Endothelial cell of umbilical vein (primary cell): ENCODE results near the gene VIL1. TPM values are rescaled to one million over a fixed set of nuclear protein-coding genes. Genes with fewer than 3 reads are reported as not detected.

ENCODE experiments used
- BruUV-seq: library from RNA; stranded (reverse); fragments of 400-500 nt; replicated peaks from 2 replicates; lab custom pipeline; 2021; lab: Mats Ljungman, UMichigan
- CTCF ChIA-PET: fragments of 300-600, 350-600 bp; sonication (Branson Sonifier 250); formaldehyde crosslinking; loops from one replicate; lab custom pipeline; 2021; ENCODE audit warnings: antibody characterized with exemption, inconsistent platforms; lab: Charles Lee
- POLR2A ChIA-PET: fragments of 300-600, 350-600 bp; sonication (Branson Sonifier 250); formaldehyde crosslinking; loops from one replicate; lab custom pipeline; 2021; ENCODE audit warnings: antibody characterized with exemption, inconsistent platforms; lab: Charles Lee
- DNase-seq: peaks from one replicate; pipeline ENCODE4 v3.0.0-alpha.2; 2011; ENCODE audit warnings: low read depth, low spot score
- FAIRE-seq: peaks from 2 replicates; lab custom pipeline; 2011; peaks lifted over from hg19 to GRCh38; lab: Jason Lieb, UNC
- H2AFZ ChIP-seq: 2 replicates; pipeline ENCODE4 v1.6.0; 2012; ENCODE audit warnings: low read depth, low read length, control low read depth, inconsistent platforms
- H3K27ac ChIP-seq: 2 replicates; pipeline ENCODE4 v1.5.1; 2011; ENCODE audit warnings: low read depth, mild to moderate bottlenecking, control low read depth, low read length, moderate library complexity; ENCODE audit not compliant: insufficient read depth
- H3K27me3 ChIP-seq, 2 experiments: 2 replicates each; pipeline versions ENCODE4 v1.6.0 to v1.6.1; 2011; ENCODE audit warnings: low read length in 2 of 2, mixed read lengths in 1 of 2; ENCODE audit not compliant: control insufficient read depth in 2 of 2, insufficient read depth in 2 of 2
- H3K36me3 ChIP-seq, 2 experiments: 2 replicates in 1 of 2; 3 replicates in 1 of 2; pipeline ENCODE4 v1.5.1; 2011; ENCODE audit warnings: low read length in 2 of 2, mild to moderate bottlenecking in 1 of 2, moderate library complexity in 1 of 2; ENCODE audit not compliant: control insufficient read depth in 2 of 2, insufficient read depth in 2 of 2; ENCODE audit errors: extremely low read depth in 1 of 2
- H3K4me1 ChIP-seq: 3 replicates; pipeline ENCODE4 v1.5.1; 2011; ENCODE audit warnings: mild to moderate bottlenecking, low read length; ENCODE audit not compliant: control insufficient read depth, insufficient read depth; ENCODE audit errors: extremely low read depth
- H3K4me2 ChIP-seq: 2 replicates; pipeline ENCODE4 v1.6.1; 2011; ENCODE audit warnings: low read length, control low read depth, mixed read lengths; ENCODE audit not compliant: insufficient read depth
- H3K4me3 ChIP-seq, 3 experiments: fragments of 200-600 bp in 1 of 3; sonication (generic), shearing (Covaris generic) in 1 of 3; replicated peaks in 1 of 3; 2 replicates each; pipeline ENCODE4 v1.5.1; 2011 to 2016; ENCODE audit warnings: control low read depth in 3 of 3, low read length in 3 of 3, mild to moderate bottlenecking in 2 of 3, inconsistent platforms in 1 of 3, low read depth in 1 of 3, moderate library complexity in 1 of 3; ENCODE audit not compliant: insufficient read depth in 1 of 3
- H3K79me2 ChIP-seq: 2 replicates; pipeline ENCODE4 v1.6.0; 2012; ENCODE audit warnings: low read length, inconsistent platforms; ENCODE audit not compliant: control insufficient read depth, insufficient read depth
- H3K9ac ChIP-seq: replicated peaks from 2 replicates; pipeline ENCODE3; 2011; ENCODE audit warnings: low read length, control low read depth; ENCODE audit not compliant: insufficient read depth; ENCODE audit errors: extremely low read depth
- H3K9me1 ChIP-seq: replicated peaks from 3 replicates; pipeline ENCODE4 v1.6.0; 2011; ENCODE audit warnings: mild to moderate bottlenecking, low read length; ENCODE audit not compliant: control insufficient read depth, insufficient read depth; ENCODE audit errors: extremely low read depth
- H3K9me3 ChIP-seq: replicated peaks from 2 replicates; pipeline ENCODE4 v1.5.1; 2012; ENCODE audit warnings: low read length, inconsistent platforms; ENCODE audit not compliant: control insufficient read depth, insufficient read depth
- H4K20me1 ChIP-seq: replicated peaks from 2 replicates; pipeline ENCODE3; 2011; ENCODE audit warnings: mild to moderate bottlenecking, low read length; ENCODE audit not compliant: control insufficient read depth, insufficient read depth; ENCODE audit errors: extremely low read depth
- CTCF ChIP-seq, 2 donors: IDR thresholded peaks; 1 replicate in 1 of 2; 2 replicates in 1 of 2; pipeline ENCODE4 v1.5.1; 2011; ENCODE audit warnings: low read length in 2 of 2, mild to moderate bottlenecking in 2 of 2, moderate library complexity in 2 of 2, control low read depth in 1 of 2, inconsistent platforms in 1 of 2, low read depth in 1 of 2; ENCODE audit not compliant: insufficient read depth in 1 of 2; ENCODE audit errors: extremely low read depth in 1 of 2
- EZH2 ChIP-seq: IDR thresholded peaks from 2 replicates; pipeline ENCODE4 v1.6.1; 2012; ENCODE audit warnings: borderline replicate concordance, low read depth, mild to moderate bottlenecking, moderate library complexity, low read length, inconsistent platforms; ENCODE audit not compliant: severe bottlenecking
- FOS ChIP-seq: IDR thresholded peaks from 2 replicates; pipeline ENCODE4 v1.6.1; 2011; ENCODE audit warnings: mild to moderate bottlenecking, low read length, moderate library complexity, borderline replicate concordance; ENCODE audit not compliant: insufficient read depth
- GATA2 ChIP-seq: IDR thresholded peaks from 2 replicates; pipeline ENCODE4 v1.7.0; 2011; ENCODE audit warnings: low read depth, mild to moderate bottlenecking, moderate library complexity, mixed read lengths, low read length; ENCODE audit not compliant: insufficient read length, insufficient read depth
- JUN ChIP-seq: IDR thresholded peaks from 2 replicates; pipeline ENCODE4 v1.6.1; 2011; ENCODE audit warnings: borderline replicate concordance, low read depth; ENCODE audit not compliant: insufficient read length, insufficient read depth
- MAX ChIP-seq: IDR thresholded peaks from 2 replicates; pipeline ENCODE4 v1.6.1; 2011; ENCODE audit not compliant: insufficient read depth, insufficient read length
- MYC ChIP-seq: IDR thresholded peaks from one replicate; pipeline ENCODE4 v1.6.1; 2011; ENCODE audit warnings: mild to moderate bottlenecking, low read depth, low read length
- POLR2A ChIP-seq: IDR thresholded peaks from 2 replicates; pipeline ENCODE4 v1.6.1; 2012; ENCODE audit warnings: low read depth, mild to moderate bottlenecking, control low read depth, low read length
- POLR2AphosphoS5 ChIP-seq: IDR thresholded peaks from 2 replicates; pipeline ENCODE4 v1.6.1; 2012; ENCODE audit warnings: low read depth, mild to moderate bottlenecking, control low read depth, low read length, moderate library complexity; ENCODE audit not compliant: insufficient read depth
- dilution Hi-C: fragments of 300-500 bp; cut with MboI; formaldehyde crosslinking; loops from one replicate; pipeline ENCODE4 v1.15.0; 2019; ENCODE audit warnings: low sequenced_read_pairs; ENCODE audit not compliant: extremely low pct_ligation_motif_present
- intact Hi-C: fragments of 100-400 bp; cut with micrococcal nuclease; formaldehyde crosslinking; loops from one replicate; pipeline ENCODE4 v1.10.0; 2022
- polyA plus RNA-seq, 4 experiments: library from polyadenylated mRNA; depleted of rRNA in 3 of 4; stranded (reverse) in 3 of 4; unstranded in 1 of 4; fragments of >200 nt; gene quantifications; 2 replicates each; pipeline versions ENCODE4 v1.2.1 to v1.2.3, GENCODE V29; 2011 to 2012; ENCODE audit warnings: missing spikeins in 1 of 4
- total RNA-seq: library from RNA; stranded (reverse); gene quantifications from 2 replicates; pipeline ENCODE4 v1.2.3, GENCODE V29; 2021

The VIL1 gene
- total and polyA plus RNA-seq, 2 donors (not counting 3 experiments of a cell fraction or from before 2014, with no cell fraction given) = not detected

DNA sequence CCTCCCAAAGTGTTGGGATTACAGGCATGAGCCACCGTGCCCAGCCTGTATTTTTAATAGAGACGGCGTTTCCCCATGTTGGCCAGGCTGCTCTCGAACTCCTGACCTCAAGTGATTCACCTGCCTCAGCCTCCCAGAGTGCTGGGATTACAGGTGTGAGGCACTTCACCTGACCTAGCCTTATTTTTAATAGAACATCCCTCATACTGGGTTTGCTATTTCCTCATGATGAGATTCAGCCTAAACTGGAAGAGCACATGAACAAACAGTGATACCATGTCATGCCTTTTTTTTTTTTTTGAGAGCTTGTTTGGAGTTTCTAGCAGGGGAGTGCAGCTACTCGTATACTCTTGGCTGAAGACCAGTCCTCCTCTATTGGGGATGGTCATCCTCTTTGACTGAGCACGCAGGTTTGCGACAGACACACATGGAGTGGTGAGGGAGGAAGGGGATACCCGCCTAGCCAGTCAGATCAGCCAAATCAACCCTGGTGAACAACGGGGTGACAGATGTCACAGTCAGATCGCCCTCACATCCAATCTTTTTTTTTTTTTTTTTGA is 81.7 kb downstream of the VIL1 start:
- H3K4me2 ChIP-seq = no peak overlapping the region
- no peak overlapping the region for H2AFZ ChIP-seq
- H3K9ac ChIP-seq = no peak overlapping the region
- dilution Hi-C loops = no loop called here
- intact Hi-C loops = loop anchor here (1.0 kb wide), 1 partner anchor 82 kb away; no protein-coding TSS in a partner anchor
- no peaks in the 10 kb centered on the region for H3K9me3 ChIP-seq
- no TSS peak for BruUV-seq
- TF ChIP-seq MYC (no peak), JUN (no peak), POLR2A (no peak), EZH2 (no peak), POLR2AphosphoS5 (no peak), MAX (no peak), GATA2 (no peak), FOS (no peak), CTCF (IDR thresholded peaks at IDR 0.05; ENCODE audit: extremely low read depth in 1 of 2, insufficient read depth in 1 of 2, low read depth in 1 of 2, low read length in 2 of 2) (no peak)
- ChIA-PET CTCF (interaction anchor here (2.7 kb wide), 1 partner anchor 16 kb away, joined by 9 read pairs; no protein-coding TSS in a partner anchor), POLR2A (no interaction called here)
- no peaks in the 10 kb centered on the region for H3K79me2 ChIP-seq
- no peaks in the 10 kb centered on the region for H4K20me1 ChIP-seq
- DNase-seq (no peak), FAIRE-seq (no peak)
- no peak overlapping the region for H3K4me3 ChIP-seq
- H3K4me1 ChIP-seq = peaks cover 11% of the 10 kb centered on the region
- no peak overlapping the region for H3K27ac ChIP-seq
- no peaks in the 10 kb centered on the region for H3K27me3 ChIP-seq
- no peaks in the 10 kb centered on the region for H3K36me3 ChIP-seq
- no peaks in the 10 kb centered on the region for H3K9me1 ChIP-seq
